Astrocyte of the hippocampus (primary cell): ENCODE data around the gene SLC46A1.

ENCODE experiments used
- DNase-seq: peaks from one replicate; pipeline ENCODE4 v3.0.0; 2011; ENCODE audit warnings: low read depth, low spot score

Gene SLC46A1

DNA sequence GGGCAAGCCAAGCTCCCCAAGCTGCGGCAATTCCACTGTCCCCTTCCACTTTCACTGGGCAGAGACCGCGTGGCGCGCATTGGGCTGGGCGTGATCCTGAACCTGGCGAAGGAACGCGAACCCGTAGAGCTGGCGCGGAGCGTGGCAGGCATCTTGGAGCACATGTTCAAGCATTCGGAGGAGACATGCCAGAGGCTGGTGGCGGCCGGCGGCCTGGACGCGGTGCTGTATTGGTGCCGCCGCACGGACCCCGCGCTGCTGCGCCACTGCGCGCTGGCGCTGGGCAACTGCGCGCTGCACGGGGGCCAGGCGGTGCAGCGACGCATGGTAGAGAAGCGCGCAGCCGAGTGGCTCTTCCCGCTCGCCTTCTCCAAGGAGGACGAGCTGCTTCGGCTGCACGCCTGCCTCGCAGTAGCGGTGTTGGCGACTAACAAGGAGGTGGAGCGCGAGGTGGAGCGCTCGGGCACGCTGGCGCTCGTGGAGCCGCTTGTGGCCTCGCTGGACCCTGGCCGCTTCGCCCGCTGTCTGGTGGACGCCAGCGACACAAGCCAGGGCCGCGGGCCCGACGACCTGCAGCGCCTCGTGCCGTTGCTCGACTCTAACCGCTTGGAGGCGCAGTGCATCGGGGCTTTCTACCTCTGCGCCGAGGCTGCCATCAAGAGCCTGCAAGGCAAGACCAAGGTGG is 24.7 kb downstream of the SLC46A1 start:
- peak; percentile 46 for DNase-seq

DNA sequence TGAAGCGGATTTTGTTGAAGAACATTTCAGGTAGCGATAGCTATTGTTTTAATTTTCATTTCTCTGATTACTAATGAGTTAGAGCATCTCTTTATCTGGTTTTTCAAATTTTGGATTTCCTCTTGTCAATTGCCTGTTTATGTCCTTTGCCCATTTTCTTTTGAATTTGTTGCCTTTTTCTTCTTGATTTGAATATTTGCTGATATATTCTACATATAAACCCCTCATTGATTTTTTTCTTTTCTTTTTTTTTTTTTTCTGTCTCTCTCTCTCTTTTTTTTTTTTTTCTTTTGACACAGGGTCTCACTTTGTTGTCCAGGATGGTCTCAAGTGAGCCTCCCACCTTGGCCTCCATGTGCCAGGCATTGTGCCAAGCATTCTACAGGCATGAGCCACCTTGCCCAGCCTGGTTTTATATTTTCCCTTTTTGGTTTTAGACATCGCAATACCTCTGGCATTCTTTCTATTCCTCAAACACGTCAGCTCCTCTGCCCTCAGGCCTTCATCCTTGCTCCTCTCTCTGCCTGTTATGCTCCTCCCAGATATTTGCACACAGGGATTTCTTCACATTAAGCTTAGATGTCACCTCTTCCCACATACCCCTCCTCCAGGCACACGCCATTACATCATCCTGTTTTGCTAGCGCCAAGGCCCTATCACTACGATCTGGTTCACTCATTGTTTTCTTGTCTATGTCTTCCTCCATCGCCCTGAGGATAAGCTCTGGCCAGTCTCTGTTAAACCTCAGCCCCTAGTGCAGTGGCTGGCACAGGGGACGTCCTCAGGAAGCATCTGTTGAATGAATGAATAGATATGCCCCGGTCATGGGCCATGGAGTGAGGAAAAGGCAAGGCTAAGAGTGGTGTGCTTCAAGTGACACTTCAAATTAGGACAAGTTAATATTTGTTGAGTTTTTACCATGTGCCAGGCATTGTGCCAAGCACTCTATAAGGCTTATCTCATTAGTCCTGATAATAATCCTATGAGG is 25.9 kb downstream of the SLC46A1 start:
- no peak for DNase-seq

DNA sequence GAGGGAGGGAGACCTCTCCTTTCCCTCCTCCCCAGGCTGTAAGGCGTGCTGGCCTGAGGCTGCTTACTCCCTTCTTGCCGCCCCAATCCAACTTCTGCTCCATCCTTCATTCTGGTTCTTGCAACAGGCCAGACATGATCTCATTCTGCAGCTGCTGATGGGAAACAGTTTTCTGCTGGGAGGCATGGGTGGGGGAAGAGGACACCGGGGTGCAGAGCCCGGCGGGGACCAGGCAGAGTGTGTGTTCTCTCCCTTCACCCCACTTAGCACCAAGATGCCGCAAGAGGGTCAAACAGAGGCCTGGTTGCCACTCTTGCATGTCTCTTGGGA is 33.1 kb downstream of the SLC46A1 start:
- no peak for DNase-seq

DNA sequence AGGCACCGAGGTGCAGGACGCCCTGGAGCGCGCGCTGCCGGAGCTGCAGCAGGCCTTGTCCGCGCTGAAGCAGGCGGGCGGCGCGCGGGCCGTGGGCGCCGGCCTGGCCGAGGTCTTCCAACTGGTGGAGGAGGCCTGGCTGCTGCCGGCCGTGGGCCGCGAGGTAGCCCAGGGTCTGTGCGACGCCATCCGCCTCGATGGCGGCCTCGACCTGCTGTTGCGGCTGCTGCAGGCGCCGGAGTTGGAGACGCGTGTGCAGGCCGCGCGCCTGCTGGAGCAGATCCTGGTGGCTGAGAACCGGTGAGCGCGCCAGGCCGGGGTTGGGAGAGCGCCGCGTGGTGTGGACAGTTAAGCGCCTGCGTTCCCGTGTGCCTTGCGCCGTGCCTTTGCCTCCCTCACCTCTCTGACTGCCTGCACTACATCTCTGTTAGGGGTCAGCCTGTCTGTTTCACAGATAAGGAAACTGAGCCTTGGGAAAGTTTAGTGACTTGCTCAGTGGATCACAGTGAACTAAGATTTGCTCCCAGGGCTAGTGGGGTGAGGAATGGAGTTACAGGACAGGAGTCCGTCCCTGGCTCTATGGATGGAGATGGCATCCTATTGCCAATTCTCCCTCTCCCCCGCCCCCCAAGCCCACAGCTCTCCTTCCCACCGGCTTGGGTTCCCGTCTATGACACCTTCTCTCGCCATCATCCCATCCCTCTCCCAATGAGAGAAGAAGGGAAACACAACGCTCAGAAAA is 33.6 kb downstream of the SLC46A1 start:
- peak; percentile 72 for DNase-seq

DNA sequence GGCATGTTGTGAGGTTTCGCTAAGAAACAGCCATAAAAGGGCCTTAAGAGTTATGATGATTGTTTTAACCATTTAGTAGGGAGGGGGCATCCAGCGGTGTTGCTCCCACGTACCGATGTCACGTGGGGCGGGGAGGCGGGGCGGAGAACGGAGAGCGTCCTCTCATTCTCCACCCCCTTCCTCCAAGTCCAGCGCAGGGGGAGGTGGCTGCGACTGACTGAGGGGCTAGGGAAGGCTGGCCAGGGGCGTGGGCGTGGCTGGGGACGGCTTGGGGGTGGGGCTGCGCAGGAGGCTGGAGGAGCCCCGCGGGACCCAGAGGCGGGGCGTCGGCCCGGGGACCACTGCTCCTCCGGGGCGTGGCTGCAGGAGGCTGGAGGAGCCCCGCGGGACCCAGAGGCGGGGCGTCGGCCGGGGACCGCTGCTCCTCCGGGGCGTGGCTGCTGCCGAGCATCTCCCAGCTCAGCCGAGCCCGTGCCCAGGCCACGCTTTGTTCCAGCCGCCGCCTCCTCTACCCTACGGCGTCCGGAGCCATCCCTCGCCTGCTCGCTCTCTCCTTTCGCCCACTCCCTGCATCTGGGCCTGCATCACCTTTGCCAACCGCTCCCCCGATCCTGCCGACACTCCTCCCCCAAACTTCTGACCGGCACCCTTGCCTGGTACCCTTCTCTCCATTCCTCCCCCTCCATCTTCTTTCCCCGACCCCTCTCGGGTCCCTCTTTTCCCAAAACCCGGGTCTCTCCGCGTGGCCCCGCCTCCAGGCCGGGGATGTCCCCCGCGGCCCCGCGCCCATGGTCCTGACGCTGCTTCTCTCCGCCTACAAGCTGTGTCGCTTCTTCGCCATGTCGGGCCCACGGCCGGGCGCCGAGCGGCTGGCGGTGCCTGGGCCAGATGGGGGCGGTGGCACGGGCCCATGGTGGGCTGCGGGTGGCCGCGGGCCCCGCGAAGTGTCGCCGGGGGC is 34.5 kb downstream of the SLC46A1 start, which contains the start of gene SARM1:
TSS of gene SARM1 (plus strand) at position 450 of the 958 bp plus-strand sequence. CDS start at position 789, 339 bp downstream.
- peak; percentile 96 for DNase-seq

DNA sequence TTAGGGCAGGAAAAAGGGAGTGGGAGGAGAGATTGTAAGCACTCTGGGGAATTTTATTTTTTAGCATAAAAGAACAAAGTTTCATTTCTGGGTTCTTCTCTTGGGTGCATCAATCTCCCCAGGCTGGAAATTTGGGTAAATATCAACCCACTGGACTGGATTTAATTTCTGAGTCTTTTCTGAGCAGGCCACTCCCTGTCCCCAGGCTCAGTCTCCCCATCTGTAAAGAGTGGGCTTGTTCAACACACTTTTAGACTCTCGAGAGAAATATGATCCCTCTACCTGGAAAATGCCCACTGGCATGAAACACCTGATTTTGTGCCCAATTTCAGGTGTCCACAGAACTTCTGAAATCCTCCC is 35.3 kb downstream of the SLC46A1 start:
- no peak for DNase-seq

DNA sequence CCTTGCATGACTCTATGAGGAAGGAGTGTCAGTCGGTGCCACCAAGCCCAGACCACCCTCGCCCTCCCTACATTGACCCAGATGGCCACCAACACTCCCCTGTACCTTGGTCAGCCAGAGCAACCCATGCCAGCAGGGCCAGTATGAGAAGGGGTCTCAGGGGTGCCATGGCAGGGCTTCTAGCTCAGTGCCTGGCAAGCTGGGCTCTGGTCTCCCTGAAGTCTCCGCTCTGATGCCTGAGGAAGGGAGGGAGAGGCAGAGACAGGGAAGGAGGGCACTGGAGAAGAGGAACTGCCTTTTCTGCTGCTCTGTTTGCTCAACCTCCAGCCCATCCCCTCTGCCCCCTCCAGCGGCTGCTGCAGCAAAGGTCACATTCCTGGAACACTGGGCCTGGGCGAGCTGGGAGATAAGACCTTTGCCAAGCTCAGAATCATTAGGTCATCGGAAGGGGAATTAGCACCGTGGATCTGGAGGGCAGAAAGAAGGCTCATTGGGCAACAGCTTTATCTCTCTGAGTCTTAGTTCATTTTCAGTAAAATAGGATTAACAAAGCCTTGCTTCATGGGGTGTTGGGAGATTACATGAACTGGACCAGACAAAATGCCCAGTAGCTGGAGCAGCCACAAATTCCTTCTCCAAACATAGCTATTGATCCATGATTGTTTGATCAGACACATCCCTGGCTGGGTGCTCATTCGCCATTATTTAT is 35.8 kb downstream of the SLC46A1 start, which contains the start of gene VTN:
TSS of gene VTN (minus strand) at position 273 of the 709 bp plus-strand sequence. CDS start at position 169, 104 bp downstream.
- peak; percentile 28 for DNase-seq

DNA sequence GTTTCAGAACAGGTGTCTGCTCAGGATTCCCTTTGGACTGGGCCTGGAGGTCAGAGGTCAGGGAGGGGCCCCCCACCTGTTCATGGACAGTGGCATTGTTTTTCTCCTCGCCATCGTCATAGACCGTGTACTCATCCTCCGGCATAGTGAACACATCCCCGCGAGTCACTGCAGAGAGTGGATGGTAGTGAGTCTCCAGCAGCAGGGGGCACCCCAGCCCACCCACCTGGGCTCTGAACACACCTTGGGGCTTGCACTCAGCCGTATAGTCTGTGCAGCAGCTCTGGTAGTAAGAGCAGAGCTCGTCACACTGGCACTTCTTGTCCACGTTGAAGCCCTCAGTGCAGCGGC is 36.4 kb downstream of the SLC46A1 start:
- DNase-seq = no peak

DNA sequence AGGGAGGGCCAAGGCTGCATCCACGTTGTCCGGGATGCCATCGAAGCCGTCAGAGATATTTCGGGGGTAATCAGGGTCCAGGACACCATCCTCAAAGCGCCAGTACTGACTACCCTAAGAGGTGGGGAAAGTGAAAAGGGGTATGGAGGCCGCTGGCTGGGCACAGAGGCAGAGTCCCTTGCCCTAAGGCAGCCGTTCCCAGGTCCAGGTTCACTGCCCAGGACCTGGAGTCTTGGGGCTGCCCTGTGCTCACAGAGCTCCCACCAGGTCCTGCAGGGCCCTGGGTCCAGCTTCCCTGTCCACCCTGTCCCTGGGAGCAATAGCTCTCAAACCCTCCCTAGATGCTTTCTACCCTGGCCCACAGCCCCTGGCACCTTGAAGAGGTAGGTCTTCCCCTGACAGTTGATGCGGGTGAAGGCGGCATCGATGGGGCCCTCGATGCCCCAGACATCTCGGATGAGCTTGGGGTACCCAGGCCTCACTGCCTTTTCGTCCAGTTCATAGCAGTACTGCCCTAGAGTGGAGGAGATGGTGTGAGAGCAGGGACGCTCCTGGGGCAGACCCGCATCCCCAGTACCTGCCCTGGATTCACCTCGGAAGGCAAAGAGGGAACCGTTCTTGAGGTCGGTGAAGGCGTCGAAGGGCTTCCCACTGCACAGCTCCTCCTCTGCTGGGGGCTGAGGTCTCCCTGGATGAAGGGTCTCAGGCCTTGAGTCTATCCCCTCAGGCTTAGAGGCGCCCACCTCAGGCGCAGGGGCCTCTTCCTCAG is 36.9 kb downstream of the SLC46A1 start:
- no peak for DNase-seq

DNA sequence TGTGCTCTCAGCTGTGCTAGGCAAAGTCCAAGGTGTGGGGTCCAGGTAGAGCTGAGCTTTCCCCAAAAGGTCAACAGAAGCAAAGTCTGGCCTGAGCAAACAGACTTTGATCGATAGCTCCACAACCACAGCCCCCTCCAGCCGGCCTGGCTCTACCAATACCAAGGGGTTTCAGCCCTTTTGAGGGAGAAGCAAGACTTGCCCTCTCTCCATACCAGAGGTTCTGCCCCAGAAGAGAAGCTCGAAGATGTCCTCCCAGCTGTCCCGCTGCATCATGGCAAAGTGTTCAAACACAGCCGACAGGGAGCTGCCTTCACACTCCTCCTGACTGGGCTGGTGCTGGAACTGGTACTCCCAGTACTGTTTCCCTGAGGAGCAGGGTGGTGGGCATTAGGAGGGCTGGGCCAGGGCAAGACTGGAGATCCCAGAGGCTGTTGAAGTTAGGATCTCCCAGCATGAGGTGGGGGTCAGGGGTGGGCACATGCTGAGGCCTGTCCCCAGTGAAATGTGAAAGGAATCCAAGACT is 37.6 kb downstream of the SLC46A1 start:
- DNase-seq = no peak

DNA sequence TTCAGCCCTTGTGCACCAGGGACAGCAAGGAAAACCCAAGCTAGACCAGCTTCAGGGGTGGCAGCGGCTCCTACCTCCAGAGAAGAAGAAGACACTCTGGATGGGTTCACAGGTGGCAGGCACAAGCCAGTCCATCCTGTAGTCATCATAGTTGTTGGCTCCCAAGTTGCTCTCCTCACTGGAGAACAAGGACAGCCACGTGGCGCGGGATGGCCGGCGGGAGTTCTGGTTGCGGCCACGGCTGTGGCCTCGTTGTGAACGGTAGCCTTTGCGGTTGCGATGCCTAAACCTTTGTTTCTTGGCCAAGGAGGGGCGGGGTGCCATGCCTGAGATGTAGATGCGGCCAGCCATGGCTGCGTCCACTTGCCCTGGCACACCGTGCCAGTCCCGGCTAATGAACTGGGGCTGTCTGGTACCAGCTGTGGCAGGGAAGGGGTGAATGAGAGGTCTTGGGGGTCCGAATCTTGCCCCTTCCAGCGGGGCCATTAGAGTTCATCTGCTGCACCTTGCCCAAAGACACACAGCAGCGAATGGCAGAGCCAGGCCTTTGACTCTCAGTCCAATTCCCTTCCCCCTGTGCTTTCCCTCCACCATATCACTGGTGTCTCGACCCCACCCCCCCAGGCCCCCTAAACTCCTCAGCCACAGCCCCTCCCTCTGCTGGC is 38.2 kb downstream of the SLC46A1 start:
- no peak for DNase-seq

DNA sequence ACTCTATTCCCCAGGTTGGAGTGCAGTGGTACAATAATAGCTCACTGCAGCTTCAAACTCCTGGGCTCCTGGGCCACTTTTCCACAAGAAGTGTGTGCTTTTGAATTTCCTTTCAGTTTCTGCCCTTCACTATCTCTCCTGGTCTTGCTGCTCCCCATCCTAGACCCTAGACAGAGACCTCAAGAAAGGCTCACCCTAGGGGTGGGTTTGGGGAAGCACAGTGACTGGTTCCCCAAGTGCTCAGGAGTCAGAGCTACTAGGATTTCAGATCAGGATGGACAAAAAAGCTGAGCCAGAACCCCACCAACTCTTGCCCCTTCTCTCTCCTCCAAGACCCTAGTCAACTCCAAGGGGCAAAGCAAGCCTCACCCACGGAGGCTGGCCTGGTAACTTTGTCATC is 39.4 kb downstream of the SLC46A1 start:
- no peak for DNase-seq

DNA sequence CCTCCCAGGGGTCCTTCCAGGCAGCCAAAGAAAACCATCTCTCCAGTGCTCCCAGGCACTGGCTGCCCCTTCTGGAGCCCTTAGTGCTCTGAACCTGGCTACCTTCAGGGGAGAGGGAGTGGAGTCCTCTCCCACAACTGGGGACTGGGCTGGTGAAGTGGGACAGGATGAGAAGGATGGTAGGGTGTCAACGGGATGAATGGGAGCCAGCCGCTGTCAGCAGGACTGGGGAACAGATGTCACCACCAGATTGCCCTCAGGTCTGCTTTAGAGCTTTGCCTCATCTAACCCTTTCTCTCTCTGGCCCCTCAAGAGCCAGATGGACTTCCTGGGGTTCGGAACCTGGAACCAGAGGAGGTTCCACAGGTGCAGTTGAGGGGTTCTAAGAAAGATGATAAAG is 40.5 kb downstream of the SLC46A1 start:
- no peak for DNase-seq

DNA sequence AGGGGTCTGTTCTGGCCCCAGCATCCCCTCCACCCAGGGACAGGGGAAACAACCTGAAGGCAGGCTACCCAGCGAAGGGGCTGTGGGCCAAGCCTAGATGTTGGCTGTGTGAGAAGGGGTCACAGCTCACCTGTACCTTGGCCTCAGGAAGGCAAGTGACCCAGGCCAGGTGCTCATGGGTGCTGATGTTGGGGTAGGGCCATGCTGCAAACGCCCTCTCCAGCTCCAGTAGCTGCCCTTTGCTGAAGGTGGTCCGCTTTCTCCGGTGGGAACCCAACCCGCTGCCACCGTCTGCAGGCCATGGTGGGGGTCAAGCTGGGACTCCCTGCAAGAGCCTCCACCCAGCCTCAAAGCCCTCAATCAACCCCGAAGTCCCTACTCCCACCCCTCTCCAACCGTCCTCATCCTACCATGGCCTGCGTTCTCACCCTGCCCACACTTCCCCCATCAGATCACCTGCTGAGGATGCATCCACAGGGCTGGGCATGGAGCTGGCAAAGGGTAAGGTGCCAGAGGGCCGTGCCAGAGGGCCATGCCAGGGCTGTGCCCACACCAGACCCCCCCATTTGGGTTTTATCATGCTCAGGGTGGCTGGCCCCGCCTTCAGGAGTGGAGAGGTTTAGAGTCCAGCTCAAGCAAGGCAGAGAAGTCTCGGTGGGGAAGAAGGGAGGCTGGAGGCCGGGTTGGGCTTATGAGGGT is 41.2 kb downstream of the SLC46A1 start, which contains the start of gene SEBOX:
TSS of gene SEBOX (minus strand) at position 535 of the 699 bp plus-strand sequence. CDS start at position 487, 48 bp downstream.
- no peak for DNase-seq

DNA sequence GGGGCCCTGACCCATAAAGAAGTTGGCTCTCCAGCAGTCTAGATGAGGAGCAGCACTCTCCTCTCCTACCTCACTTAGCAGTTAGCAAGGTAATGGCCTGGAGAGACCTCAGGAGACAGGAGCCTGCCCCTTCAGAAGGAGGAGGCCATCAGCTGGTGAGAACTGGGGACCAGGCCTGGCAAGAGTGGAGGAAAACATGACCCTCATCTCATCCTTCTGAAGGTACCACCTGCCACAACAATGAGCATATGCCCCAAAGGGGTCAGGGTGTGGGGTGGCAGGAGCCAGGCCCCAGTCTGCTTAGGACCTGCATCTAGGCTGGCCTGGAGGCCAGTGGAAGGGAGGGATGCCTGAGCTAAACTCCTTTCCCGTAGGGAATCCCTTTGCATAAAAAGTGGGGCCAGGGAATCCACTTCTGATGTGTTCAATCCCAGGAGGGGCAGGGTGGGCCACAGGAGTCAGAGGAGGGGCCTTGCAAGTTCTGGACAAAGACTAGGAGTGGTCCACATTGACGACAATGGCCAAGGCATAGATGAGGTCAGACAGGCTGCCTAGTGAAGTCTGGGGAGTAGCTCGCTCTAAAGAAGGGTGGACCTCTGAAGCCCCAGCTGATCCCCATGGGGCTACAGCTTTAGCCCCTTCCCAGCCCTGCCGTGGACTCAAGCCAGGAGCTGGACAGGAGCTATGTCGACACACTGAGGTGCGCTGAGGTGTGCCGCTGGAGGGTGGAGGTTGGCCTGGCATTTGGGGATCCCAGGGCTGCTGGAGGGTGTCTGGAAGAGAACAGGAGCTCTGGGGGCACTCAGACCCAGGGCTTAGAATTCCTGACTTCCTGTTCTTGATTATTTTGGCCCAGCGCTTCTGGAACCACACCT is 42.0 kb downstream of the SLC46A1 start:
- no peak for DNase-seq

DNA sequence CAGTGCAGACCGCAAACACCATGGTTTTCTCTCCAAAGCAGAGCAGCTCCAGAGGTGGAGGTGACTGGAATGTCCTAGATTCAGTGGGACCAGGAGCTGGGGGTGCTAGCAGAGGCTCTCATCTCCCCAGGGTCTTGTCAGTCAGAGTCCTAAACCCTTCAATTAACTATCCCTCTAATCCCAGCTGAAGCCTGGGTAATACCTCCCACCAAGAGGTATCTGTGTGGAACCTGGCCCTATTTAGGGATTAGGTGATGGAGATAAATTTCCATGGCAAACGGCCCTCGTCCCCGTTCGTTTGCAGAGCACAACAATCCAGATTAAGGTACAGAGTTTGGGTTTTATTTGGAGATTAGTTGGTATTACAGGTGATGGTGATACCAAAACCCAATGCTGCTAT is 42.8 kb downstream of the SLC46A1 start:
- no peak for DNase-seq

DNA sequence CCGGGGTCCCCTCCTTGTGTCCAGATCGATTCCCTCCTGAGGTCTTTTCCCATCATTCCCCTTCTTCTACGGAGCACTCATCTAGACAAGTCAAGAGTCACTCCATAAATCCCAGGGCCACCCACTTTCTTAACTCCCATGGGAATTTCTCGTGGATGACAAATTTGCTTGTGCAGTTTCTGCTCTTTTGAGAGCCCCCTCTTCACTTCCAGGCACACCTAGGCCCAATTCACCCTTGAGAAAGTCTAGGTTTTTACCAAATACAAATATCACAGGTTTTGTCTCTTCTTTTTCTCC is 48.2 kb downstream of the SLC46A1 start:
- no peak for DNase-seq
